ENCODE measurements around the gene KDM7A.
"Not testable (repeated sequence)": the region's sequence is repeated elsewhere in the genome, so short reads cannot be mapped to it uniquely, and the experiment has no call there.

The KDM7A gene

GRCh38 chr7:140127360-140128127, 49.2 kb downstream of the KDM7A start:
- H3K36me3 Mint-ChIP-seq (ENCODE audit: low read depth) = peaks cover 99% of the 10 kb centered on the region
- H3K9me3 Mint-ChIP-seq = no peaks in the 10 kb centered on the region
- H3K4me3 Mint-ChIP-seq = no peak overlapping the region
- H3K27ac Mint-ChIP-seq = no peak overlapping the region
- intact Hi-C loops (cut with micrococcal nuclease) = no loop called here
- H3K4me1 Mint-ChIP-seq (ENCODE audit: low read depth) = peaks cover 6% of the 10 kb centered on the region
- no peaks in the 10 kb centered on the region for H3K27me3 Mint-ChIP-seq

- Mint-ChIP-seq H3K27me3 (no peaks in the 10 kb centered on the region), H3K4me1 (ENCODE audit: low read depth) (peaks cover 6% of the 10 kb centered on the region), H3K4me3 (no peak overlapping the region), H3K9me3 (no peaks in the 10 kb centered on the region), H3K36me3 (ENCODE audit: low read depth) (peaks cover 96% of the 10 kb centered on the region), H3K27ac (peak overlapping the region; percentile 8)
- intact Hi-C loops (cut with micrococcal nuclease) = no loop called here
These were observed 50.2 kb downstream of the KDM7A start for GRCh38 chr7:140126435-140127034.

GRCh38 chr7:140122965-140123364, 53.8 kb downstream of the KDM7A start:
- Mint-ChIP-seq H3K27me3 (no peaks in the 10 kb centered on the region), H3K4me1 (ENCODE audit: low read depth) (peaks cover 6% of the 10 kb centered on the region), H3K9me3 (no peaks in the 10 kb centered on the region), H3K27ac (no peak overlapping the region), H3K36me3 (ENCODE audit: low read depth) (peaks cover 94% of the 10 kb centered on the region), H3K4me3 (no peak overlapping the region)
- intact Hi-C loops (cut with micrococcal nuclease) = no loop called here

DNA sequence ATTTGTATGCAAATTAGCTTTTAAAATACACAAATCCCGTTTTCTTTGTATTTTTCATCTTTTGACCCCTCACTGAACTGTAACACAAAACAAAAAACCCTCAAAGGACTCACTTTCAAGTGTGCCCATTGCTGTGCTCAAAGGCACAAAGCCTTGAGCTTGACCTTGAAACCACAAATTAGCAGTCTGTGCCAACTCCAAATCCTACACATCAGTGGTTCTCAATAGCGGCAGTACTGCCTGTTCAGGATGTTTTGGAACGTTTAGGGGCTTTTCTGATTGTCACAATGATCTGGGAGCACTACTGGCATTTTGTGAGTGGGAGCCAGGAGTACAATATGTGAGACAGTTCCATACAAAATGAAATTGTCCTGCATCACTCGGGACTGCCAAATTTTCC, 55.5 kb downstream of the KDM7A start:
- no peak overlapping the region for H3K4me3 Mint-ChIP-seq
- intact Hi-C loops (cut with micrococcal nuclease) = no loop called here
- no peaks in the 10 kb centered on the region for H3K27me3 Mint-ChIP-seq
- H3K36me3 Mint-ChIP-seq (ENCODE audit: low read depth) = peaks cover 92% of the 10 kb centered on the region
- H3K4me1 Mint-ChIP-seq (ENCODE audit: low read depth) = no peaks in the 10 kb centered on the region
- no peaks in the 10 kb centered on the region for H3K9me3 Mint-ChIP-seq
- no peak overlapping the region for H3K27ac Mint-ChIP-seq

- H3K9me3 Mint-ChIP-seq; H3K27me3 Mint-ChIP-seq; intact Hi-C loops (cut with micrococcal nuclease); H3K27ac Mint-ChIP-seq; H3K4me3 Mint-ChIP-seq; H3K4me1 Mint-ChIP-seq (ENCODE audit: low read depth): not testable (repeated sequence)
- peaks cover 98% of the 10 kb centered on the region for H3K36me3 Mint-ChIP-seq (ENCODE audit: low read depth)
These were observed 62.0 kb downstream of the KDM7A start for GRCh38 chr7:140114817-140115216.

GRCh38 chr7:140108777-140109176, 68.0 kb downstream of the KDM7A start:
- intact Hi-C loops (cut with micrococcal nuclease); H3K9me3 Mint-ChIP-seq; H3K27ac Mint-ChIP-seq; H3K27me3 Mint-ChIP-seq; H3K4me1 Mint-ChIP-seq (ENCODE audit: low read depth); H3K4me3 Mint-ChIP-seq: not testable (repeated sequence)
- H3K36me3 Mint-ChIP-seq (ENCODE audit: low read depth) = peaks cover 100% of the 10 kb centered on the region

GRCh38 chr7:140096459-140096858, 80.3 kb downstream of the KDM7A start:
- intact Hi-C loops (cut with micrococcal nuclease) = loop anchor here (10.0 kb wide), 1 partner anchor 58 kb away; no protein-coding TSS in a partner anchor
- peaks cover 1% of the 10 kb centered on the region for H3K4me1 Mint-ChIP-seq (ENCODE audit: low read depth)
- no peak overlapping the region for H3K27ac Mint-ChIP-seq
- no peaks in the 10 kb centered on the region for H3K9me3 Mint-ChIP-seq
- H3K4me3 Mint-ChIP-seq = no peak overlapping the region
- no peaks in the 10 kb centered on the region for H3K27me3 Mint-ChIP-seq
- peaks cover 100% of the 10 kb centered on the region for H3K36me3 Mint-ChIP-seq (ENCODE audit: low read depth)

DNA sequence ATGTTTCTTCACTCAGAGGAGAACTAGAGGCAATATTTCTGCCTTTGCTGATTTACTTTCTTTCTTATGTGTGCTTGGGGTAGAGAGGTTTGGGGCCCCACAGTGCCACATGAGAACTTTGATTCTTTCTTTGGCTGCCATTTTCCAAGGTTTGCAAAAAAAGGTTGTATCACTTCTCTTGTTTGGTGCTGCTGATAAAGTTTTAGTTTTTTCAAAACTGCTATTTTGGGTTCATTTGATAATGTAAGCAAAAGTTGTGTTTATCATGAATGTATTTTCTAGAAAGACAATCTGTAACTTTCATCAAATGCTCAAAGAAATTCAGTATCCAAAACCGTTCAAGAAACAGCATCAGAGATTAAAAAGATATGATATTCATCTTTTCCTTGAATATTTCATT, 83.4 kb downstream of the KDM7A start:
- H3K4me3 Mint-ChIP-seq = no peak overlapping the region
- intact Hi-C loops (cut with micrococcal nuclease) = loop anchor here (10.0 kb wide), 1 partner anchor 61 kb away; no protein-coding TSS in a partner anchor
- peak overlapping the region; percentile 22 for H3K27ac Mint-ChIP-seq
- H3K4me1 Mint-ChIP-seq (ENCODE audit: low read depth) = peaks cover 6% of the 10 kb centered on the region
- H3K27me3 Mint-ChIP-seq = no peaks in the 10 kb centered on the region
- H3K9me3 Mint-ChIP-seq = no peaks in the 10 kb centered on the region
- H3K36me3 Mint-ChIP-seq (ENCODE audit: low read depth) = peaks cover 100% of the 10 kb centered on the region

DNA sequence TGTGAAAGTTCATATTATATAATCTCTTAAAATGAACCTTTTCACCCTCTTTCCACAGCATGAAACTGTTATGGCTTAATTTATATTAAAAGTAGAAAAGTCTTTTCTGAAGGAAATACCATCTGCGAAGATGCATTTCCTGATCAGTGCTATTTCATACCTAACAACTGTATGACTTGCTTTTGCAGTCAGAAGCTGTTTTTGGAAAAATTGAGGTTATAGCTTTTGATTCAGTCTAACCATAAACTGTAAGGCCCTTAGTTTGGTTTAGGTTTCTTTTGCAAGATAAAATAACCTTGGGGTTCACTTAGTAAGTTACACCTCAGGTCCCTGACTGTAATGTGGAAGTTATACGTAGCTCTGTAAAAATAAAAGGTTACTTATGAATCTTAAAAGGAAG, 91.3 kb downstream of the KDM7A start:
- Mint-ChIP-seq H3K36me3 (ENCODE audit: low read depth) (peaks cover 76% of the 10 kb centered on the region), H3K27ac (peak overlapping the region; percentile 47), H3K4me1 (ENCODE audit: low read depth) (peaks cover 21% of the 10 kb centered on the region), H3K4me3 (no peak overlapping the region), H3K9me3 (no peaks in the 10 kb centered on the region), H3K27me3 (no peaks in the 10 kb centered on the region)
- intact Hi-C loops (cut with micrococcal nuclease) = no loop called here

GRCh38 chr7:140084972-140085371, 91.8 kb downstream of the KDM7A start:
- Mint-ChIP-seq H3K27ac (peak overlapping the region; percentile 47), H3K27me3 (no peaks in the 10 kb centered on the region), H3K9me3 (no peaks in the 10 kb centered on the region), H3K4me3 (no peak overlapping the region), H3K36me3 (ENCODE audit: low read depth) (peaks cover 71% of the 10 kb centered on the region), H3K4me1 (ENCODE audit: low read depth) (peaks cover 21% of the 10 kb centered on the region)
- intact Hi-C loops (cut with micrococcal nuclease) = no loop called here

DNA sequence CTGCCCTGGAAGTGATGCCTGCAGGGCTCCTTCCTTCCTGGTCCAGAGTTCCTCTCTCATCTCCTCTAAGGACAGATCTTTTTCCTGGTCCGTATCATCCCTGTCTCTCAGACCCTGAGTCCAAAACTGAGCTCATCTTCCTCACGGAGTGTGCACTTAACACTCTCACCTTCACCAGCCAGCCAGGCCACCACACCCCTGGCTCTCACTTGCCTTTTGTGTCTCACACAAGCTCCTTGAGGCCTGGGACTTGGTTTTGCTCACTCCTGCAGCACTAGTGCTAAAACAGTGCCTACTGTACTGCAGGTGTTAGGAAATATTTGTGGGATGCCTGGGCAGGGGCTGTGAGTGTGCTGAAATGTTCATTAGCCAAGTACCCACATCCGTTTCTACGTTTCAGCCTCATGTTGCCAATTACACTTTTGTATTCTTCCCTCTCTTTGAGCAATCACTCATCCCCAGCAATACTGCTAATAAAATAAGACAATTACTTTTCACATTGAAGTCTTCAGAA, 92.6 kb downstream of the KDM7A start:
- Mint-ChIP-seq H3K27ac (no peak overlapping the region), H3K27me3 (no peaks in the 10 kb centered on the region), H3K9me3 (no peaks in the 10 kb centered on the region), H3K36me3 (ENCODE audit: low read depth) (peaks cover 63% of the 10 kb centered on the region), H3K4me1 (ENCODE audit: low read depth) (peaks cover 21% of the 10 kb centered on the region), H3K4me3 (no peak overlapping the region)
- intact Hi-C loops (cut with micrococcal nuclease) = no loop called here

DNA sequence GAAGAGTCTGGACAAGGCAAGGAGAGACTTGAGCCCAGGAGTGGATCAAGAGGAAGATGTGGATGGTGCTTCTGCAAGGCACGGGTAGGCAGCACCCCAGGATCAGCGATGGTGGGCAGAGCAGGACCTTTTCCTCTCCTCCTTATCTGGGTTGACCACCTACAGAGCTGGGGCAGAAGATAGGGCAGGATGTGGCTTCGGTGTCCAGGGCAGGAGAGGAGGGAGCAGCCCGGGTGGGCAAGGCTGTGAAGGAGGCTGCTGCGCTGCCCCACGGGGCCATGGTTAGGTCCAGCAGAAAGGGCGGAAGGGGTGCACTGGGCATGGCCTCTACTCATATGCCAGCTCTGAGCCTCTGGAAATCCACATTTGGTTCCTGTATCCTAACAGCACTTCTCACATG, 94.0 kb downstream of the KDM7A start:
- Mint-ChIP-seq H3K27me3 (no peaks in the 10 kb centered on the region), H3K4me1 (ENCODE audit: low read depth) (peaks cover 21% of the 10 kb centered on the region), H3K27ac (no peak overlapping the region), H3K4me3 (no peak overlapping the region), H3K9me3 (no peaks in the 10 kb centered on the region), H3K36me3 (ENCODE audit: low read depth) (peaks cover 53% of the 10 kb centered on the region)
- intact Hi-C loops (cut with micrococcal nuclease) = no loop called here

- Mint-ChIP-seq H3K9me3 (no peaks in the 10 kb centered on the region), H3K36me3 (ENCODE audit: low read depth) (peaks cover 44% of the 10 kb centered on the region), H3K27ac (no peak overlapping the region), H3K4me1 (ENCODE audit: low read depth) (peaks cover 17% of the 10 kb centered on the region), H3K4me3 (no peak overlapping the region), H3K27me3 (no peaks in the 10 kb centered on the region)
- intact Hi-C loops (cut with micrococcal nuclease) = no loop called here
These were observed 94.9 kb downstream of the KDM7A start for GRCh38 chr7:140081774-140082425.

DNA sequence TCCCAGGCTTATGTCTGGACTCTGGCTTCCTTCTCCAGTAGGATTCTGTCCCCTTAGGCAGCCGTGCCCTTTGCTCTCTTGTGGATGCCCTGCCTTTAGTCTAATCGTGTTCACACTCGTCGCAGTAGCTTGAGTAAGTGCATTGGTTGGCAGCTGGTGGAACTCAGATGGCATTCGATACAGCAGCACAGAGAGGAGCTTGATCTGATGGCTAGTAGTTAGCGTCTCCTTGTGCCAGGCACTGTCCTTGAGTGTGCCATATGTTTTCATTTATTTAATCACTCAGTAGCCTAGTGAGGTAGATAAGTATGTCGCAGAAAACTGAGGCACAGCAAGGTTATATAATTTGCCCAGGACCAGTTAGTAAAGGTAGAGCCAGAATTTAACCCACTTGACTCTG, 95.9 kb downstream of the KDM7A start:
- no peaks in the 10 kb centered on the region for H3K9me3 Mint-ChIP-seq
- no peak overlapping the region for H3K4me3 Mint-ChIP-seq
- no peak overlapping the region for H3K27ac Mint-ChIP-seq
- peaks cover under 1% of the 10 kb centered on the region for H3K27me3 Mint-ChIP-seq
- H3K4me1 Mint-ChIP-seq (ENCODE audit: low read depth) = peaks cover 7% of the 10 kb centered on the region
- intact Hi-C loops (cut with micrococcal nuclease) = no loop called here
- H3K36me3 Mint-ChIP-seq (ENCODE audit: low read depth) = peaks cover 34% of the 10 kb centered on the region
